Ramos (cell line): ENCODE measurements around the gene IGFBP7.

Source experiments
- in situ Hi-C: fragments of 300-500 bp; cut with MboI; formaldehyde crosslinking; loops from one replicate; pipeline ENCODE4 v1.14.3; 2022; ENCODE audit warnings: low sequenced_read_pairs; ENCODE audit not compliant: unreplicated experiment

IGFBP7 gene, protein sequence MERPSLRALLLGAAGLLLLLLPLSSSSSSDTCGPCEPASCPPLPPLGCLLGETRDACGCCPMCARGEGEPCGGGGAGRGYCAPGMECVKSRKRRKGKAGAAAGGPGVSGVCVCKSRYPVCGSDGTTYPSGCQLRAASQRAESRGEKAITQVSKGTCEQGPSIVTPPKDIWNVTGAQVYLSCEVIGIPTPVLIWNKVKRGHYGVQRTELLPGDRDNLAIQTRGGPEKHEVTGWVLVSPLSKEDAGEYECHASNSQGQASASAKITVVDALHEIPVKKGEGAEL

DNA sequence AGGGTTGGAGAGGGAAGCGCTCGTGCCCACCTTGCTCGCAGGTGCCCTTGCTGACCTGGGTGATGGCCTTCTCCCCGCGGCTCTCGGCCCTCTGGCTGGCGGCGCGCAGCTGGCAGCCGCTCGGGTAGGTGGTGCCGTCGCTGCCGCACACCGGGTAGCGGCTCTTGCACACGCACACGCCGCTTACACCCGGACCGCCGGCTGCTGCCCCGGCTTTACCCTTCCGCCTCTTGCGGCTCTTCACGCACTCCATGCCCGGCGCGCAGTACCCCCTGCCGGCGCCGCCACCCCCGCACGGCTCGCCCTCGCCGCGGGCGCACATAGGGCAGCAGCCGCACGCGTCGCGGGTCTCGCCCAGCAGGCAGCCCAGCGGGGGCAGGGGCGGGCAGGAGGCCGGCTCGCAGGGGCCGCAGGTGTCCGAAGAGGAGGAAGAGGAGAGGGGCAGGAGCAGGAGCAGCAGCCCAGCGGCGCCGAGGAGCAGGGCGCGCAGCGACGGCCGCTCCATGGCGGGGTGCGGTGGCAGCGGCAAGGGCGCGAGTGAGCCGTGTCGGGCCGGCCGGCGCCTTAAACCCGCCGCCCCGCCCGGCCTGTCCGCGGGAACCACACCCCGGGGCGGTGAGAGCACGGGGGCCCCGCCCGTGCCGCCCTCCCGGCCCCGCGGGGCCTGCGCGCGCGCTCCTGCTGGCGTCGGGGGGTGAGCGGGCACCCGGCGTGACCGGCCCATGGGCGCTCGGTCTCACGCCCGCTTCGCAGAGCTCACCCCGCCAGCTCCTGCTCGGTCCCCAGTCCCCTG lies at the start of gene IGFBP7:
Gene IGFBP7, minus strand, starts transcription at position 539 of the 793 bp plus-strand sequence. Its CDS starts 34 bp downstream, at position 505.
- in situ Hi-C loops: no loop called here

GRCh38 chr4:57159866-57160265 lies 49.7 kb upstream of the IGFBP7 start:
- in situ Hi-C loops: no loop called here

DNA sequence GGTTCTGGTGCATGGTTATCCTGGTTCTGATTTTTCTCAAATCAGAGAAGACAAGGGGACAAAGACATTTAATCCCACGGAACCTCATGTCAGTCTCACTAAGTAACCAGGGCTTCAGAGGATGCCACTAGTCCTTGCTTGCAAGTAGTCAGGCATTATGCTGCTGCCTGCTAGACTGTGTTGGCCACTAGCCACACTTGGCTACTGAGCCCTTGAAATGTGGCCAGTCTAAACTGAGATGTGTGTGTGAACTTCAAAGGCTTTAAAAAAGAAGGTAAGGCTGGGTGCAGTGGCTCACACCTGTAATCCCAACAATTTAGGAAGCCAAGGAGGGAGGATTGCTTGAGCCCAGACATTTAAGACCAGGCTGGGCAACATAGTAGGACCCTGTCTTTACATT lies 48.6 kb upstream of the IGFBP7 start:
- in situ Hi-C loops: no loop called here

DNA sequence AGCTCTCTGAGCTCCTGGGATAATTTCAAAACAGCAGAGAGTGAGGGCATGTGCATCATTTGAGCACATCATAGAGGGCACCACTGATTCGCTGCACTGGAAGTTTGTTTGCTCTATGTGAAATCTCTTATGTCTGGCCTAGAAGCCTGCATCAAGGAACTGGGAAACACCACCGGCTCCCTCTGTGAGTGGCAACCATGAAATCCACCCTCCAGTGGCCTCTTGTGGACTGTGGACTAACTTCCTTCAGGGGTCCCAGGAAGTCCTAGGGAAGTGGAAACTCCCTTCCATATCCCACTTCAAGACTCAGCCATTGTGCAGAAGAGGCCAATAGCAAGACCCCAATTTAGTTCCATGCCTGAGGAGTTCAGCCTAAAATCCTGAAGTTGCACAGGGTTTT lies 48.0 kb upstream of the IGFBP7 start:
- in situ Hi-C loops: no loop called here

DNA sequence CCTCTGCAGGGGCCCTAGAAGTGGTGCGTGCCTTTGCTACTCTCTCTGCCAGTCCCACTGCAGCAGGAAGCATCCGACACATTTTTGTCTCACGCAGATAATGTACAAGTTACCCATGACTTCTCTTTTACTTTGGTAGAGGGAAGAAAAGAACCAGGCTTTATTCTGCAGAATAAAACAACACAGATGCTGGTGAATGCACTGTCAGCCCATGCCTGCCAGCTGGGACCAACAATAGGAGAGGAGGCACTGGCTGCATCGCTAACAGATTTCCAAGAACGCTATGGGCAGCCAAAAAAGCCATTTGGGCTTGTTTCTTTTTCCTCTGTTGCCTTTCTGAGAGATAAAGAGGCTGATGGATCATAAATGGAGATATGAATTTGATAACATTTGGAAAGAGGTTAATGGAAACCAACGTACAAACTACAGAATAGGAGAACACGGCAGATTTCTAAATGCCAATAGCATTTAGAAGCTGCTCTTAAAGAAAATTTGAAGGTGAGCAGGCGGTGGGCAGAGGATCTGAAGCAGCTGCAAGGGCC lies 47.5 kb upstream of the IGFBP7 start:
- in situ Hi-C loops: no loop called here

DNA sequence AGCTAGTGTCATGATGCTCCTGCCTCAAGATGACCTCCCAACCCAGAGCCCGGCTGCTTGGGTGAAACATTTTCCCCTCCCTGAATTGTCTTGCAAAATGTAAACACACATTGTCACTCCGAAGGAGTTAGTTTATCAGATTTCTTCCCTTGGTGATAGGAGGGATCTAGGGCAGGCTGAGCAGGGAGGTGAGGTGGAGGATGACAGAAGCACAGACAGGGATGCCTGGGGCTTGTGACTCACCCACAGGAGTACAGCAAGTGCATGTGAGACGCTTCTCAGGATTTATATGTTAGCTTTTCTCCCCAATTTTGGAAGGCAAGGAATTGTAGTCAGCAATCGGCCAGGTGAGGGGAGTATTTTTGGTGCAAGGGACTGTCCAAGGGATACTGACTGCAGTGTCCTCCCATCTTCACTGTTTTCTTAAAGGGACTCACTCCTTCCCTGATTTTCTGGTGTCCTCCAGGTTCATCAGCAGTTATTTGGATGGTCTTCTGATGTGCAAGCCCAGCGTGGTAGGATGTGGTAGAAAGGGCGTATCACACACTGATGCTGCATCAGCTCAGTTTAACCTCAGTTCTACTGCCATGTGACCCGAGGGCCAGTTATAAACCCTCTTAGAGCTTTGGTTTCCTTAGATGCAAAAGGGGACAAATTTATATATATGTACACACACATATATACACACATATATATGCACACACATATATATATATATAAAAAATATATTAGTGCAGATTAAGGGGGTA lies 46.2 kb upstream of the IGFBP7 start:
- in situ Hi-C loops: no loop called here

- in situ Hi-C loops: no loop called here
Observed at GRCh38 chr4:57154926-57155325, 44.7 kb upstream of the IGFBP7 start.

DNA sequence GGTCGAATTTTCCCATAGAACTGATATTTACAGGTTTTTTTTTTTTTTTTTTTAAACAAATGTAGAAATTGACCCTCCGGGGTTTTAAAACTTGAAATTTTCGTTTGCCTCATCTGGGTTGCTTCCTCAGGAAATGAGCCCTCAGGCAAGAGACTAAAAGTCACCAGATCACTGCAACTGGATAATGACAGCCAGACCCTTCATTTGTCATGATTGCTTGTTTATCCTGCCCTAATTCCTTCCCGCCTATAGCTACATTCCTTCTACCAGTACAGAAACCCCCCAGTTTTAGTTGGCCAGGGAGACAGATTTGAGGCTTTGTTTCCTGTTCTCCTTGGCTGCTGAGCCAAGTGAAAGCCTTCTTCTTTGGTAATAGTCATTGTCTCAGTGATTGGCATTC lies 44.0 kb upstream of the IGFBP7 start:
- in situ Hi-C loops: no loop called here

- in situ Hi-C loops: no loop called here
Observed at GRCh38 chr4:57153207-57153606, 43.0 kb upstream of the IGFBP7 start.

- in situ Hi-C loops: no loop called here
Observed at GRCh38 chr4:57151481-57151880, 41.3 kb upstream of the IGFBP7 start.

DNA sequence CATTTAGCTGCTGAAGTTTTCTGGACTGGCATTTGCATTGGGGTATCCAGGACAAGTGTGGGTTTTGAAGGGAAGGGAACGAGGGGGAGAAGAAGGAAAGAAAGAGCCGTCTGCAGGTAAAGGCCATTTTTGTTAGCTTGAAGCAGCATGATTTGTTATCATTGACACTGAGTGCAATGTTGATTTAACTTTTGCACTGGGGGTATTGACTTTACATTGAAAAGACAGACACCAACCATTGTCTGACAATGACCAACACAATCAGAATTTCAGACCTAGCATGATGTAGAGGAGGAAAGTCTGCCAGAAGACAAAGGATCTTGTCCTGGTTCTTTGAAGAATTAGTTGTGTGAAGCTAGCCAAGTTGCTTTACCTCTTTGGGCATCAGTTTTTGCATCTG lies 39.6 kb upstream of the IGFBP7 start:
- in situ Hi-C loops: no loop called here

DNA sequence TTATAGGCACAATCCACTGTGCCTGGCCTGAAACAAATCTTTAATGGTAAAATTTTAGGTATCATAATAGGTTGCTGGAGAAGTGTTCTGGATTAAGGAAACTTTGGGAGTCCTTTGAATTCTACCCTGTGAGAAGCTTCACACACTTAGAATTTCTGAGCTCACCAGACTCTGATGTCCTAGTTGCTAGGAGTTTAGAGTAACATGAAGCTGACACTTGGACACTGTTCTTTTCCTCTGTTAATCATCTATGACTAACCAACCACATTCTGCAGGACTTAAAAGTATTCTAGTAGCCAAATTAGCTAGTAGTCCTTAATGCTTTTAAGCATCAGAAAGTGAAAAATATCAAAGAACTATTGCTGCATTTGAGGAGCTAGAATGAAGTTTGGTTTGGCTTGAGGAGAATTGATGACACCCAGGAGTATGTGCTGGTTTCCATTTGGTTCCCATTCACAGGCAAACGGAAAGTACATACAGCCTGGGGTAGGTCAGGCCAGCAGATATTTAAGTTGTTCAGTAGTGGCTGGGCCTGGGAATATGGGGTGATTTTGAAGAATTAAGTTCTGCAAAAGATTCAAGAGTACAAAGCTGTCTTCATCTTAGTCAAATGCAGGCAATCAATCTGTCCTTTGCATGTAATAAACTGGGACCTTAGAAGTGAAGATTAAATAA lies 38.8 kb upstream of the IGFBP7 start:
- in situ Hi-C loops: no loop called here

DNA sequence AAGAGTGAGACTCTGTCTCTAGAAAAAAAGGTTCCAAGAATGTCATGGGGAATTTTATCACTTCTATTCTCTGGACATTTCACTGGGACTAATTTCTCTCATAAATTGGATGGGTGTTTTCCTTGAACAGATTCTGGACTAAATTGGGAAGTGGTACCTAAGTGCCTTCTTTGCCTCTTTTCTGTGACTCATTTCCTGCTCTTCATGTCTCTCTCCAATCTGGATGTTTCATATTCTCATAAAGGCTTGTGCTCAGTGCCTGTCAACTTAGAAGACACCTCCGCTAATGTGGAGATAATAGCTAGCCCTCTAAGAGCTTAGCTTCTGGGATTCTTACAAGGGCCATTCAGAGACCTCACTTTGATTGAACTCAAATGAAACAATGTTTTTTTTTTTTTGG lies 38.0 kb upstream of the IGFBP7 start:
- in situ Hi-C loops: no loop called here

DNA sequence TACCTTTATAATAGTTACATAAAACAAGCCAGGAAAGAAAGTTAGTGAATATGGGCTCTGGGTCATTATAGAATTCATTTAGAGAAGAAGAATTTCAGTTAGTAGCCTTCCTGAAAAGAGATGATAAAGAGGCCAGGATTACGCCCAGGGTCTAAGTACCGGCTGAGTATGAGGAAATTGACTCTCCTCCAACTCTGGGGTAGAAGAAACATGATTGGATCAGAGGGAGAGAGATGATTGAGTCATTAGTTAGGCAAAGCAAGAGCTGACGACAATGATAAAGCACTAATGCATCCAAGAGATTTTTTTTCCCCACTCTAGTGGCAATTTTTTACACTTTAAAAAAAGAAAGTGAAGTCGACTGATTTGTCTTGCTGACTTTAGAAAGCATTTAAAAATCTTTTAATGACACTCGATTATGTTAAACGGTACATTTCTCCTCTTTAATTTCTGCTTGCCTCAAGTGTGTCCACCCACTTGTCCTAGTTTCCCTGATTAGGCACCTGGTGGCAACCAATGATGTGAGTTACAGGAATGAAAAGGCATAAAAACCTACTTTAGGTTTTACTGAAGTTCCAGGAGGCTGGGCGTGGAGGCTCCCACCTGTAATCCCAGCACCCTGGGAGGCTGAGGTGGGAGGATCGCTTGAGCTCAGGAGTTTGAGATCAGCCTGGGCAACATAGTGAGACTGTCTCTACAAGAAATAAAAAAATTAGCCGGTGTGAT lies 37.3 kb upstream of the IGFBP7 start:
- in situ Hi-C loops: no loop called here

GRCh38 chr4:57146444-57146843 lies 36.3 kb upstream of the IGFBP7 start:
- in situ Hi-C loops: no loop called here

- in situ Hi-C loops: no loop called here
Observed at GRCh38 chr4:57144466-57144865, 34.3 kb upstream of the IGFBP7 start.

DNA sequence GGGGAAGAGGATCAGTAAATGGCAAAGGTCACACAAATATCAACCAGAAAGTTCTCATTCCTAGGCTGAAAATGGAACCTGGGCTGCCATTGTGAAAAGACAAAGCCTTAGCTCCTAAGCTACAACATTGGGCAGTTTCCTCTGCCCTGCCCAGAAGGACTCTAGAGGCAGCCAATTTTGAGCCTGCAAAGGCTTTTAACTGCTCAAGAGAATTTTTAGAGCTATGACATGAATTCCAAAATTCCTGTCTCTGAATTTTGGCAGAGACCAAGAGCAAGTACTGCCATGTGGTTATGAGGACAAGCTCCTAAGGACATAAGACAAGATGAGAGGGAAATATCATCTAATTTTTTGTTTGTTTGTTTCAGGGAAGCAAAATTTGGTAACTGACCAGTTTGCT lies 29.6 kb upstream of the IGFBP7 start:
- in situ Hi-C loops: no loop called here

- in situ Hi-C loops: no loop called here
Observed at GRCh38 chr4:57137261-57137660, 27.1 kb upstream of the IGFBP7 start.

GRCh38 chr4:57136281-57136680 lies 26.1 kb upstream of the IGFBP7 start:
- in situ Hi-C loops: no loop called here

GRCh38 chr4:57132743-57133137 lies 22.6 kb upstream of the IGFBP7 start:
- in situ Hi-C loops: no loop called here
